ENCODE measurements around the gene RNF41.

- TF ChIP-seq EZH2 (optimal IDR thresholded peaks at IDR 0.05; ENCODE audit: low read depth, low read length), result no peak
- no peak for TF ChIP-seq EZH2phosphoT487 (IDR thresholded peaks at IDR 0.05; ENCODE audit: low read length)
- TF ChIP-seq CTCF (IDR thresholded peaks at IDR 0.05; ENCODE audit: low read length), result no peak
Observed at GRCh38 chr12:56161690-56162351, 59.9 kb downstream of the RNF41 start.
